Thymus (tissue), 11 donors: ENCODE data around the gene RFLNA. TPM values are rescaled to one million over a fixed set of nuclear protein-coding genes. Genes with fewer than 3 reads are reported as not detected.
A peak's percentile ranks its signal among the peaks of the same experiment; 100 is the strongest.

Source experiments
- DNase-seq, 9 donors: peaks; one replicate each; pipeline ENCODE4 v3.0.0-alpha.2; 2013; ENCODE audit warnings: low spot score in 9 of 9, low read depth in 6 of 9, missing footprints in 1 of 9
- H3K27ac ChIP-seq, 2 donors: one replicate each; pipeline ENCODE4 v1.5.1; 2013; ENCODE audit warnings: control low read depth in 1 of 2, low read depth in 1 of 2, low read length in 1 of 2, mild to moderate bottlenecking in 1 of 2, moderate library complexity in 1 of 2
- H3K27me3 ChIP-seq, 2 donors: one replicate each; pipeline ENCODE4 v1.5.1; 2013; ENCODE audit warnings: low read length in 1 of 2; ENCODE audit not compliant: control insufficient read depth in 2 of 2, insufficient read depth in 1 of 2
- H3K36me3 ChIP-seq, 2 donors: one replicate each; pipeline ENCODE4 v1.5.1; 2013; ENCODE audit warnings: low read length in 1 of 2, mild to moderate bottlenecking in 1 of 2, moderate library complexity in 1 of 2; ENCODE audit not compliant: control insufficient read depth in 2 of 2, insufficient read depth in 2 of 2
- H3K4me1 ChIP-seq, 2 donors: one replicate each; pipeline ENCODE4 v1.5.1; 2013; ENCODE audit warnings: low read length in 2 of 2; ENCODE audit not compliant: control insufficient read depth in 2 of 2, insufficient read depth in 2 of 2
- H3K4me3 ChIP-seq, 2 donors: one replicate each; pipeline ENCODE4 v1.5.1; 2013; ENCODE audit warnings: low read length in 2 of 2, control low read depth in 1 of 2, mild to moderate bottlenecking in 1 of 2
- H3K9me3 ChIP-seq, 2 donors: one replicate each; pipeline ENCODE4 v1.5.1; 2013; ENCODE audit warnings: low read length in 1 of 2, mild to moderate bottlenecking in 1 of 2; ENCODE audit not compliant: control insufficient read depth in 2 of 2, insufficient read depth in 1 of 2
- WGBS: extraction: QIAGEN DNeasy Blood & Tissue Kit; methylation state at CpG from one replicate; pipeline ENCODE4 v1.1.7; 2013; 5-methylcytosine and 5-hydroxymethylcytosine counted together
- polyA plus RNA-seq: library from polyadenylated mRNA; stranded (reverse); fragments of 200-250 nt; gene quantifications from one replicate; pipeline ENCODE4 v1.2.3, GENCODE V29; 2013
- total RNA-seq: library from RNA; stranded (reverse); fragments of 120-200 nt; gene quantifications from one replicate; pipeline ENCODE4 v1.2.4, GENCODE V29; 2013
- donor health status: healthy.

RFLNA gene
- total and polyA plus RNA-seq, 2 donors: 0.33 to 0.59 TPM

- WGBS: 98% methylated on average over 6 of the region's 6 CpGs
- Histone ChIP-seq H3K4me3 (no peak overlapping the region), H3K27me3 (peaks cover 27 to 44% of the 10 kb centered on the region in 2 donors), H3K27ac (no peak overlapping the region), H3K36me3 (no peaks in the 10 kb centered on the region), H3K9me3 (peaks cover 0 to 3% of the 10 kb centered on the region in 2 donors), H3K4me1 (peaks cover 7 to 15% of the 10 kb centered on the region in 2 donors)
- no peak for DNase-seq
These were observed 2.5 kb upstream of the RFLNA start for GRCh38 chr12:124292385-124292784.

DNA sequence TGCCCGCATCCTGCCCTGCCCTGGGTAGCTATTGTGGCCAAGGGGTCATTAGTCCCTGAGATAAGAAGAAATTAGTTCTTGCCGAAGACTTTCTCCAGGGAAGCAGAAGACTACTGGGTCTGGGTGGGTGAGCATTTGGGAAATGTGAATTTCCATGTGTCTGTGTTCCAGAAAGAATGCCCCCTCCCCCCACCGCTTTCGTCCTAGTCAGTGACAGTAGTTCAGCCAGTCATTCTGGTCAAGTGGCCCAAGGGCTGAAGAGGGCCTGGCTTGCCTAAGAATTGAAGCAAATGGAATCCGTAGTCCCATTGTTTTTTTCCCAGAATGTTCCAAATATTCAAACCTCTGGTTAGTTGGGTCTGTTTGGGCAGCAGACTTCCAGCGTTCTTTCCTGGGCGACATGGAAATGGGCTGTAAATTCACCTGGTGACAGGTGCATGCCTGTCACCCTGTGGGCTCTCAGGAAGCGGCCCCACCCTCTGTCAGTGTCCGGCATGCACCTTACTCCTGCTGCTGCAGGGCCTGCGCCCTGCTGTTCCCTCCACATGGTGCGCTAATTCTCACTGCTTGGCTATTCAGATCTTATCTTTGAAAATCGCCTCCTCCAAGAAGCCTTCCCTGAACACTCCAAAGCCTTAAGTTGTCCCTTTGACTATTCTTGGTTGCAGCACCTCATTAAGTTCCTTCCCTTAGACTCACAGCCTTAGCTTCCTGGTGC, 1.4 kb upstream of the RFLNA start:
- peaks cover 7 to 15% of the 10 kb centered on the region in 2 donors for H3K4me1 ChIP-seq
- DNase-seq: no peak
- H3K27me3 ChIP-seq: peaks cover 32 to 55% of the 10 kb centered on the region in 2 donors
- WGBS: 97% methylated on average over 12 of the region's 12 CpGs
- no peak overlapping the region for H3K27ac ChIP-seq
- no peaks in the 10 kb centered on the region for H3K36me3 ChIP-seq
- H3K4me3 ChIP-seq: no peak overlapping the region
- peaks cover 0 to 3% of the 10 kb centered on the region in 2 donors for H3K9me3 ChIP-seq

DNA sequence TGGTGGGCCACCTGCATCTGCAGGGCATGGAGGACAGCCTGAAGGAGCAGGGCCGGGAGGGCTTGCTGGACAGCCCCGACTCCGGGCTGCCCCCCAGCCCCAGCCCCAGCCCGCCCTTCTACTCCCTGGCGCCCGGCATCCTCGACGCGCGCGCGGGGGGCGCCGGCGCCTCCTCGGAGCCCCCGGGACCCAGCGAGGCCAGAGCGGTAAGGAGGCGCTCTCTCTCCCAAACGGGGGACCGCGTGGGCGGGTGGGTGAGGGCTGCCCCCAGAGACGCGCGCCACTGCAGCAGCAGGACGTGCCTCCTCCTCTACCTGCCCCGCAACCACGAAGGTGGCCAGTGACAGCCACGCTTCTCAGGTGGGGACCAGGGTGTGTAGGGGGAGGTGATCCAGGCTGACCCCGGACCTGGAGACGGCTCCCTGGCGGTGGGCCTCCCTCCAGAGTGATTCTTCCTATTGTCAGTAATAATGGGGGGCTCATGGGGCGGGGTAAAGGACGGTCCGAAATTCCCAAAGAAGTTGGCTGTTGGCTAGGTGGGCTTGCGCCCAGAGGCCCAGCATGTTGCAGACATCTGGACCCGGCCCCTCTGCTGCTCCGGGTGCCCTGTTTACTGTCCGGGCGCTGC, 652 bp downstream of the RFLNA start:
- Histone ChIP-seq H3K4me3 (peak overlapping the region in 1 of 2 donors; percentile 28), H3K9me3 (peaks cover 0 to 3% of the 10 kb centered on the region in 2 donors), H3K36me3 (no peaks in the 10 kb centered on the region), H3K4me1 (peaks cover 7 to 15% of the 10 kb centered on the region in 2 donors), H3K27ac (no peak overlapping the region), H3K27me3 (peaks cover 32 to 59% of the 10 kb centered on the region in 2 donors)
- DNase-seq: no peak
- WGBS: 4% methylated on average over 42 of the region's 42 CpGs

GRCh38 chr12:124296295-124296915, 1.5 kb downstream of the RFLNA start:
- H3K27ac ChIP-seq: no peak overlapping the region
- H3K4me1 ChIP-seq: peaks cover 7 to 15% of the 10 kb centered on the region in 2 donors
- no peak for DNase-seq
- H3K36me3 ChIP-seq: no peaks in the 10 kb centered on the region
- H3K27me3 ChIP-seq: peaks cover 32 to 59% of the 10 kb centered on the region in 2 donors
- no peak overlapping the region for H3K4me3 ChIP-seq
- peaks cover 0 to 3% of the 10 kb centered on the region in 2 donors for H3K9me3 ChIP-seq
- WGBS: 13% methylated on average over 21 of the region's 21 CpGs

DNA sequence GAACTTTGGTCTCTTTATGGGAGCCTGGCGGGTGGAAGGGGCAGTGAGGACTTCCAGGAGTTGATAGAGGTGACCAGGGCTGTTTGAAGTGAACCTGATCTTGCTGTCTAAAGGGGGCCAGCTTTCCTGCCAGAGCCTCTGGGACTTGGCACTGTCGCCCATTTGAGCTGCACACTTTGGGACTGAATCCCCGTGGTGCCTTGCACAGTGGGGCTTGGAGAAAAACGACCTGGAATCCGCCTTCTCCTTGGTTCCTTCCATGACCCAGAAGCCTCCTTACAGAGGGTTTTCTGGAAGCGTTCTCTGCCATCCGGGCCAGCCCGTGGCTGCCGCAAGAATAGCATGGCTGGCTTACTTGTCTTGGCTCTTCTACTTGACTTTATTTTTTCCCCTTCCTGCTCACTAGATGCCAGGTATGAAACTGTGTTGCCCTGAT, 2.0 kb downstream of the RFLNA start:
- Histone ChIP-seq H3K36me3 (no peaks in the 10 kb centered on the region), H3K9me3 (peaks cover 0 to 3% of the 10 kb centered on the region in 2 donors), H3K27me3 (peaks cover 32 to 59% of the 10 kb centered on the region in 2 donors), H3K4me3 (no peak overlapping the region), H3K27ac (no peak overlapping the region), H3K4me1 (peaks cover 7 to 15% of the 10 kb centered on the region in 2 donors)
- 92% methylated on average over 9 of the region's 9 CpGs for WGBS
- no peak for DNase-seq

GRCh38 chr12:124297389-124297788, 2.5 kb downstream of the RFLNA start:
- Histone ChIP-seq H3K27ac (no peak overlapping the region), H3K27me3 (peaks cover 32 to 55% of the 10 kb centered on the region in 2 donors), H3K9me3 (peaks cover 0 to 3% of the 10 kb centered on the region in 2 donors), H3K4me3 (no peak overlapping the region), H3K4me1 (peaks cover 7 to 15% of the 10 kb centered on the region in 2 donors), H3K36me3 (no peaks in the 10 kb centered on the region)
- 95% methylated on average over 4 of the region's 4 CpGs for WGBS
- no peak for DNase-seq

DNA sequence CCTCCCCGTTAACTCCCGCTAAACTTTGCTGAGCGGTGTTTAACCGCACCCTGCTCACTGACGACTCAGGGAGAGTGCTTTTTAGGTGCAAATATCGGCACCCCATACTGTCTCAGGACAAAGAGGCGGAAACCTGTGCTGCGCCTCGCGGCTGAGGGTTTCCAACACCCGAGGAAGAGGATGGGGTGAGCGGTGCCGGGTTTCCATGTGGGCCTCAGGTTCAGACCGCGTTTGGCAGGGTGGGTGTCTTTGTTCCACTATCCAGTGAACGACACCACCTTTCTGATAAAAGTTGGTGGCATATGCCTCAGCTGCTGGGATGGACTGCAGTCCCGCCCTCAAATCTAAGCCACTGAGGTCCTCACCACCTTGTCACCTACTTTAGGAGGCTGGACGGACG, 3.0 kb downstream of the RFLNA start:
- Histone ChIP-seq H3K27me3 (peaks cover 32 to 54% of the 10 kb centered on the region in 2 donors), H3K36me3 (no peaks in the 10 kb centered on the region), H3K27ac (no peak overlapping the region), H3K9me3 (peaks cover 0 to 3% of the 10 kb centered on the region in 2 donors), H3K4me3 (no peak overlapping the region), H3K4me1 (peaks cover 7 to 15% of the 10 kb centered on the region in 2 donors)
- DNase-seq: no peak
- 97% methylated on average over 19 of the region's 19 CpGs for WGBS

- WGBS: 98% methylated on average over 10 of the region's 10 CpGs
- no peak for DNase-seq
- peaks cover 32 to 47% of the 10 kb centered on the region in 2 donors for H3K27me3 ChIP-seq
- H3K9me3 ChIP-seq: peaks cover 0 to 3% of the 10 kb centered on the region in 2 donors
- H3K4me1 ChIP-seq: peaks cover 7 to 15% of the 10 kb centered on the region in 2 donors
- no peak overlapping the region for H3K4me3 ChIP-seq
- no peak overlapping the region for H3K27ac ChIP-seq
- no peaks in the 10 kb centered on the region for H3K36me3 ChIP-seq
These were observed 4.0 kb downstream of the RFLNA start for GRCh38 chr12:124298685-124299410.
